Mammary epithelial cell (primary cell): ENCODE measurements around the gene DTL.

Experiments
- CTCF ChIP-seq, 2 donors: IDR thresholded peaks in 1 of 2; conservative IDR thresholded peaks in 1 of 2; 2 replicates each; pipeline ENCODE4 v1.5.1; 2011 to 2012; ENCODE audit warnings: inconsistent platforms in 2 of 2, low read length in 2 of 2, mild to moderate bottlenecking in 2 of 2, control low read depth in 1 of 2, low read depth in 1 of 2; ENCODE audit not compliant: insufficient read depth in 1 of 2; ENCODE audit errors: extremely low read depth in 1 of 2
- EZH2 ChIP-seq: IDR thresholded peaks from 2 replicates; pipeline ENCODE4 v1.6.1; 2012; ENCODE audit warnings: low read length, inconsistent platforms, borderline replicate concordance

GRCh38 chr1:212074313-212074712 is 38.8 kb downstream of the DTL start:
- TF ChIP-seq CTCF (conservative IDR thresholded peaks at IDR 0.05 in 1 of 2, IDR thresholded peaks at IDR 0.05 in 1 of 2; ENCODE audit: extremely low read depth in 1 of 2, insufficient read depth in 1 of 2, low read depth in 1 of 2, low read length in 2 of 2) (no peak), EZH2 (no peak)
